Measurements from ENCODE around the gene LAMTOR2.

- peak; percentile 23; the same call in 1 of the 2 replicates for TF ChIP-seq CTCF (conservative IDR thresholded peaks at IDR 0.05; ENCODE audit: low read length)
- TF ChIP-seq EZH2phosphoT487 (IDR thresholded peaks at IDR 0.05; ENCODE audit: borderline replicate concordance), result no peak
Observed at GRCh38 chr1:156020293-156021092, 34.1 kb upstream of the LAMTOR2 start, which contains the start of gene SSR2.

Measured in Loucy (cell line).